ENCODE measurements around the gene TAF11L10. TPM values are rescaled to one million over a fixed set of nuclear protein-coding genes. Genes with fewer than 3 reads are reported as not detected.
"Not testable (repeated sequence)": the region's sequence is repeated elsewhere in the genome, so short reads cannot be mapped to it uniquely, and the experiment has no call there.

TAF11L10 gene
- polyA plus RNA-seq, 2 of the 4 experiments (the other 2 are of a cell fraction), result not detected

DNA sequence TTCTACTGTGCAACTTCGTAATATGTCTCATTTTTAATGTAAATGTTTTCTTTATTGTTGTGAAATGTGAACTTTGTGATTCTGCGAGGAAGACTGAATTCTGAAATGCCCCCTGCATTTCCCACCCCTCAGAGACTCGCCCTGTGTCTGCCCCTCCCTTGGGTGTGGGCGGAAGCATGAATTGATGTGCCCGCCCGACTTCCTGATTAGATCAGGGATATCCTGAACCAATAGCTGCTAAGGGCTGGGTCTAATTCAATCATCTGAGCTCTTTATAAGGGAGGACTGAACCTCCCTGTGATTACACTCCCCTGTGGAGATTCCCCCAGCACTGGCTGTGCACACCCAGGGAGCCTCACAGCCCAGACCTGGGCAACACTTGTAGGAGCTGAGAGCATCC is 6.3 kb upstream of the TAF11L10 start, which contains the start of gene TAF11L11:
TSS of gene TAF11L11 (plus strand) at position 304 of the 400 bp plus-strand sequence.
- FAIRE-seq, H3K9me3 ChIP-seq, H3K4me2 ChIP-seq, H3K4me1 ChIP-seq, H3K4me3 ChIP-seq, POLR2A ChIA-PET, CTCF ChIA-PET, ATAC-seq, H3K27ac ChIP-seq: not testable (repeated sequence)
- DNase-seq (ENCODE audit: low read depth in 1 of 2, low spot score in 1 of 2), result peak in 1 of 2 experiments; percentile 13
- WGBS (ENCODE audit: missing lambda C conversion rate), result 71% methylated on average over 6 of the region's 6 CpGs

DNA sequence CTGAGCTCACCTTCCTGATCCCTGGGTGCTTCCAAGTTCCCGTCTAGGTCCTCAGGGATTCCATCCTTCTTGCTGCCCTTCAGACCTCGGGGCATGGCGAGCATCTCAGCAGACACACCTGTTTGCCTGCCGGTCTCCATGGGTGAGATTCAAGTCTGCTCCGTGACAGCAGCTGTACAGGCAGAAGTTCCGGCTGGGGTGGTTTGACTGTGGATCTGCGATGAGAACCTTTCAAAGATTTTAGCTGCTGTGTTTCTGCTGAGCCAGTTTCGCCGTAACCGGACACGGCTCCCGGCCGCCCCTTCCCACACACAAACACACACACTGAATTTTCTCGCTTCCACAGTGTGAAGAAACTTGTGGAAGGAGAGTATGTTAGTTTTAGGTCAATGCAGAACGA is 3.4 kb downstream of the TAF11L10 start, which contains the start of gene TAF11L9:
TSS of gene TAF11L9 (minus strand) at position 140 of the 400 bp plus-strand sequence.
- H3K4me1 ChIP-seq; DNase-seq (ENCODE audit: low read depth in 1 of 2, low spot score in 1 of 2); H3K27ac ChIP-seq; CTCF ChIA-PET; H3K4me2 ChIP-seq; ATAC-seq; POLR2A ChIA-PET; FAIRE-seq; H3K4me3 ChIP-seq; H3K9me3 ChIP-seq: not testable (repeated sequence)
- 90% methylated on average over 13 of the region's 15 CpGs for WGBS (ENCODE audit: missing lambda C conversion rate)

DNA sequence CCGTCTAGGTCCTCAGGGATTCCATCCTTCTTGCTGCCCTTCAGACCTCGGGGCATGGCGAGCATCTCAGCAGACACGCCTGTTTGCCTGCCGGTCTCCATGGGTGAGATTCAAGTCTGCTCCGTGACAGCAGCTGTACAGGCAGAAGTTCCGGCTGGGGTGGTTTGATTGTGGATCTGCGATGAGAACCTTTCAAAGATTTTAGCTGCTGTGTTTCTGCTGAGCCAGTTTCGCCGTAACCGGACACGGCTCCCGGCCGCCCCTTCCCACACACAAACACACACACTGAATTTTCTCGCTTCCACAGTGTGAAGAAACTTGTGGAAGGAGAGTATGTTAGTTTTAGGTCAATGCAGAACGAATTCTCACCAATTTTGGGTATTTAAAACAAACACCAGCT is 6.8 kb downstream of the TAF11L10 start, which contains the start of gene TAF11L8:
TSS of gene TAF11L8 (minus strand) at position 101 of the 400 bp plus-strand sequence.
- H3K4me1 ChIP-seq; H3K4me3 ChIP-seq; ATAC-seq; DNase-seq (ENCODE audit: low read depth in 1 of 2, low spot score in 1 of 2); POLR2A ChIA-PET; H3K27ac ChIP-seq; CTCF ChIA-PET; H3K4me2 ChIP-seq; FAIRE-seq; H3K9me3 ChIP-seq: not testable (repeated sequence)
- WGBS (ENCODE audit: missing lambda C conversion rate), result no CpG with 5 or more reads among the region's 16 CpGs

DNA sequence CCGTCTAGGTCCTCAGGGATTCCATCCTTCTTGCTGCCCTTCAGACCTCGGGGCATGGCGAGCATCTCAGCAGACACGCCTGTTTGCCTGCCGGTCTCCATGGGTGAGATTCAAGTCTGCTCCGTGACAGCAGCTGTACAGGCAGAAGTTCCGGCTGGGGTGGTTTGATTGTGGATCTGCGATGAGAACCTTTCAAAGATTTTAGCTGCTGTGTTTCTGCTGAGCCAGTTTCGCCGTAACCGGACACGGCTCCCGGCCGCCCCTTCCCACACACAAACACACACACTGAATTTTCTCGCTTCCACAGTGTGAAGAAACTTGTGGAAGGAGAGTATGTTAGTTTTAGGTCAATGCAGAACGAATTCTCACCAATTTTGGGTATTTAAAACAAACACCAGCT is 12.0 kb downstream of the TAF11L10 start, which contains the start of gene TAF11L7:
TSS of gene TAF11L7 (minus strand) at position 101 of the 400 bp plus-strand sequence.
- WGBS (ENCODE audit: missing lambda C conversion rate), result no CpG with 5 or more reads among the region's 16 CpGs
- H3K27ac ChIP-seq; DNase-seq (ENCODE audit: low read depth in 1 of 2, low spot score in 1 of 2); H3K4me3 ChIP-seq; H3K9me3 ChIP-seq; CTCF ChIA-PET; H3K4me2 ChIP-seq; FAIRE-seq; POLR2A ChIA-PET; H3K4me1 ChIP-seq; ATAC-seq: not testable (repeated sequence)

Small RNA genes within 50 kb of the gene (small RNA-seq; reads per million reads assigned to genes)
- gene AC233724.1 (0 reads per million in 6 experiments), gene AC233724.3 (0 reads per million in 6 experiments), gene AC233724.4 (0 reads per million in 6 experiments), gene AC233724.6 (0 reads per million in 6 experiments), gene AC233724.7 (0 reads per million in 6 experiments)

Other genes with a start within 250 kb of the TAF11L10 start
- not detected in 2 replicates for gene TAF11L2, start 99.6 kb downstream of the TAF11L10 start, polyA plus RNA-seq (2011; rRNA removed)
- gene TAF11L2, start 99.6 kb downstream of the TAF11L10 start, polyA plus RNA-seq (2017; fragmentation: RNase III; extraction: RNeasy Plus Mini Kit Qiagen cat#74134 plus additional on column Dnase treatment), result not detected in 3 replicates
- not detected in 2 replicates for gene TAF11L3, start 79.5 kb downstream of the TAF11L10 start, polyA plus RNA-seq (2011; rRNA removed)
- not detected in 3 replicates for gene TAF11L3, start 79.5 kb downstream of the TAF11L10 start, polyA plus RNA-seq (2017; fragmentation: RNase III; extraction: RNeasy Plus Mini Kit Qiagen cat#74134 plus additional on column Dnase treatment)
- gene TAF11L4, start 76.0 kb downstream of the TAF11L10 start, polyA plus RNA-seq (2011; rRNA removed), result not detected in 2 replicates
- gene TAF11L4, start 76.0 kb downstream of the TAF11L10 start, polyA plus RNA-seq (2017; fragmentation: RNase III; extraction: RNeasy Plus Mini Kit Qiagen cat#74134 plus additional on column Dnase treatment), result not detected in 3 replicates
- not detected in 2 replicates for gene TAF11L5, start 72.6 kb downstream of the TAF11L10 start, polyA plus RNA-seq (2011; rRNA removed)
- not detected in 3 replicates for gene TAF11L5, start 72.6 kb downstream of the TAF11L10 start, polyA plus RNA-seq (2017; fragmentation: RNase III; extraction: RNeasy Plus Mini Kit Qiagen cat#74134 plus additional on column Dnase treatment)
- not detected in 2 replicates for gene TAF11L6, start 69.2 kb downstream of the TAF11L10 start, polyA plus RNA-seq (2011; rRNA removed)
- not detected in 3 replicates for gene TAF11L6, start 69.2 kb downstream of the TAF11L10 start, polyA plus RNA-seq (2017; fragmentation: RNase III; extraction: RNeasy Plus Mini Kit Qiagen cat#74134 plus additional on column Dnase treatment)
- not detected in 2 replicates for gene TAF11L7, start 12.1 kb downstream of the TAF11L10 start, polyA plus RNA-seq (2011; rRNA removed)
- not detected in 3 replicates for gene TAF11L7, start 12.1 kb downstream of the TAF11L10 start, polyA plus RNA-seq (2017; fragmentation: RNase III; extraction: RNeasy Plus Mini Kit Qiagen cat#74134 plus additional on column Dnase treatment)
- not detected in 2 replicates for gene TAF11L8, start 6.9 kb downstream of the TAF11L10 start, polyA plus RNA-seq (2011; rRNA removed)
- gene TAF11L8, start 6.9 kb downstream of the TAF11L10 start, polyA plus RNA-seq (2017; fragmentation: RNase III; extraction: RNeasy Plus Mini Kit Qiagen cat#74134 plus additional on column Dnase treatment), result not detected in 3 replicates
- not detected in 2 replicates for gene TAF11L9, start 3.4 kb downstream of the TAF11L10 start, polyA plus RNA-seq (2011; rRNA removed)
- not detected in 3 replicates for gene TAF11L9, start 3.4 kb downstream of the TAF11L10 start, polyA plus RNA-seq (2017; fragmentation: RNase III; extraction: RNeasy Plus Mini Kit Qiagen cat#74134 plus additional on column Dnase treatment)
- gene TAF11L11, start 6.4 kb upstream of the TAF11L10 start, polyA plus RNA-seq (2011; rRNA removed), result 2.2 and 2.8 TPM in 2 replicates
- 0.18 to 0.79 TPM (median 0.39 TPM) in 3 replicates for gene TAF11L11, start 6.4 kb upstream of the TAF11L10 start, polyA plus RNA-seq (2017; fragmentation: RNase III; extraction: RNeasy Plus Mini Kit Qiagen cat#74134 plus additional on column Dnase treatment)
- gene TAF11L12, start 12.6 kb upstream of the TAF11L10 start, polyA plus RNA-seq (2011; rRNA removed), result 0.25 and 0.37 TPM in 2 replicates
- 0.15 to 0.21 TPM in 2 of 3 replicates, not detected in the other for gene TAF11L12, start 12.6 kb upstream of the TAF11L10 start, polyA plus RNA-seq (2017; fragmentation: RNase III; extraction: RNeasy Plus Mini Kit Qiagen cat#74134 plus additional on column Dnase treatment)
- not detected in 2 replicates for gene TAF11L13, start 34.3 kb upstream of the TAF11L10 start, polyA plus RNA-seq (2011; rRNA removed)
- not detected in 3 replicates for gene TAF11L13, start 34.3 kb upstream of the TAF11L10 start, polyA plus RNA-seq (2017; fragmentation: RNase III; extraction: RNeasy Plus Mini Kit Qiagen cat#74134 plus additional on column Dnase treatment)
- gene TAF11L14, start 36.6 kb upstream of the TAF11L10 start, polyA plus RNA-seq (2011; rRNA removed), result 0.14 TPM in 1 of 2 replicates, not detected in the other
- not detected in 3 replicates for gene TAF11L14, start 36.6 kb upstream of the TAF11L10 start, polyA plus RNA-seq (2017; fragmentation: RNase III; extraction: RNeasy Plus Mini Kit Qiagen cat#74134 plus additional on column Dnase treatment)